T follicular helper cell (primary cell): ENCODE results near the gene UNC5A.

Experiments used
- DNase-seq: peaks from one replicate; pipeline ENCODE4 v3.0.0-alpha.2; 2020; ENCODE audit warnings: low read depth

The UNC5A gene

GRCh38 chr5:176821441-176821840 lies 11.1 kb downstream of the UNC5A start:
- no peak for DNase-seq

GRCh38 chr5:176822041-176822792 lies 11.9 kb downstream of the UNC5A start:
- no peak for DNase-seq

- DNase-seq: no peak
These were observed 12.6 kb downstream of the UNC5A start for GRCh38 chr5:176822793-176823481.

- no peak for DNase-seq
These were observed 13.6 kb downstream of the UNC5A start for GRCh38 chr5:176823869-176824412.

GRCh38 chr5:176824604-176825003 lies 14.2 kb downstream of the UNC5A start:
- no peak for DNase-seq

GRCh38 chr5:176825234-176825633 lies 14.9 kb downstream of the UNC5A start:
- no peak for DNase-seq

GRCh38 chr5:176825957-176826356 lies 15.6 kb downstream of the UNC5A start:
- DNase-seq: no peak

- no peak for DNase-seq
These were observed 17.5 kb downstream of the UNC5A start for GRCh38 chr5:176827736-176828414.

GRCh38 chr5:176829320-176829719 lies 19.0 kb downstream of the UNC5A start:
- no peak for DNase-seq

- DNase-seq: no peak
These were observed 20.1 kb downstream of the UNC5A start for GRCh38 chr5:176830422-176830994.

- no peak for DNase-seq
These were observed 20.6 kb downstream of the UNC5A start for GRCh38 chr5:176830995-176831423.

GRCh38 chr5:176831425-176831824 lies 21.1 kb downstream of the UNC5A start:
- DNase-seq: no peak

- DNase-seq: no peak
These were observed 21.8 kb downstream of the UNC5A start for GRCh38 chr5:176832162-176832561.

- no peak for DNase-seq
These were observed 22.9 kb downstream of the UNC5A start for GRCh38 chr5:176833286-176833685.

GRCh38 chr5:176835918-176836317 lies 25.6 kb downstream of the UNC5A start:
- DNase-seq: no peak

- DNase-seq: no peak
These were observed 26.7 kb downstream of the UNC5A start for GRCh38 chr5:176836811-176837706.

GRCh38 chr5:176837707-176838115 lies 27.4 kb downstream of the UNC5A start:
- DNase-seq: peak; percentile 56

- no peak for DNase-seq
These were observed 33.3 kb downstream of the UNC5A start for GRCh38 chr5:176843673-176844072.

GRCh38 chr5:176844281-176844680 lies 33.9 kb downstream of the UNC5A start:
- DNase-seq: no peak

- DNase-seq: no peak
These were observed 34.5 kb downstream of the UNC5A start for GRCh38 chr5:176844706-176845391.

GRCh38 chr5:176845392-176845713 lies 35.0 kb downstream of the UNC5A start:
- no peak for DNase-seq
